ENCODE data around the gene TAAR2.

GRCh38 chr6:132570221-132570777 is 53.8 kb downstream of the TAAR2 start, which contains the start of gene TAAR6:
- no peak for TF ChIP-seq EZH2 (IDR thresholded peaks at IDR 0.05)
- TF ChIP-seq POLR2AphosphoS5 (IDR thresholded peaks at IDR 0.05; ENCODE audit: borderline replicate concordance, low read depth, low read length), result no peak

Measured in SK-N-MC (cell line).